ENCODE results near the gene PCDHB6.
"Not testable (repeated sequence)": the region's sequence is repeated elsewhere in the genome, so short reads cannot be mapped to it uniquely, and the experiment has no call there.

The PCDHB6 gene

DNA sequence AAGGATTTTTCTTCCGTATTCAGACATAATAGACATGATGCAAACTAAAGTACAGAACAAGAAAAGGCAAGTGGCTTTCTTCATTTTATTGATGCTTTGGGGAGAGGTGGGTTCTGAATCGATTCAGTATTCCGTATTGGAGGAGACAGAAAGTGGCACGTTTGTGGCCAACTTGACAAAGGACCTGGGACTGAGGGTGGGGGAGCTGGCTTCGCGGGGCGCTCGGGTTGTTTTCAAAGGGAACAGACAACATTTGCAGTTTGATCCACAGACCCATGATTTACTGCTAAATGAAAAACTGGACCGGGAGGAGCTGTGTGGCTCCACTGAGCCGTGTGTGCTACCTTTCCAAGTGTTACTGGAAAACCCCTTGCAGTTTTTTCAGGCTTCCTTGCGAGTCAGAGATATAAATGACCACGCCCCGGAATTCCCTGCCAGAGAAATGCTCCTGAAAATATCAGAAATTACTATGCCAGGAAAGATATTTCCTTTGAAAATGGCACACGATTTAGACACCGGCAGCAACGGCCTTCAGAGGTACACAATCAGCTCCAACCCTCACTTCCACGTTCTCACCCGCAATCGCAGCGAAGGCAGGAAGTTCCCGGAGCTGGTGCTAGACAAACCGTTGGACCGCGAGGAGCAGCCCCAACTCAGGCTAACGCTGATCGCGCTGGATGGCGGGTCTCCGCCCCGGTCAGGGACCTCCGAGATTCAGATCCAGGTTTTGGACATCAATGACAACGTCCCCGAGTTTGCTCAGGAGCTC lies 551 bp downstream of the PCDHB6 start:
- H3K9ac ChIP-seq (ENCODE audit: low read length) = no peak overlapping the region
- no peaks in the 10 kb centered on the region for H3K9me2 ChIP-seq (ENCODE audit: low read depth, low read length)
- H3K36me3 ChIP-seq (ENCODE audit: insufficient read depth, low read length) = no peaks in the 10 kb centered on the region
- H2AFZ ChIP-seq (ENCODE audit: low read length) = no peak overlapping the region
- no peaks in the 10 kb centered on the region for H3K4me1 ChIP-seq (ENCODE audit: insufficient read depth, low read length, severe bottlenecking)
- no peak overlapping the region for H3K4me3 ChIP-seq (ENCODE audit: low read depth, low read length, poor library complexity, severe bottlenecking)
- no peaks in the 10 kb centered on the region for H3F3A ChIP-seq (ENCODE audit: insufficient read depth, low read length)
- no peaks in the 10 kb centered on the region for H4K20me1 ChIP-seq (ENCODE audit: insufficient read depth, low read length)
- no peak overlapping the region for H3K4me2 ChIP-seq (ENCODE audit: low read length)
- no peaks in the 10 kb centered on the region for H3K9me3 ChIP-seq (ENCODE audit: low read length)
- TF ChIP-seq CTCF (IDR thresholded peaks at IDR 0.05; ENCODE audit: low read length) = no peak
- TF ChIP-seq EZH2 (IDR thresholded peaks at IDR 0.05; ENCODE audit: borderline replicate concordance, low read length) = no peak
- H3K27ac ChIP-seq (ENCODE audit: low read depth, low read length, poor library complexity, severe bottlenecking) = no peak overlapping the region
- H3K27me3 ChIP-seq (ENCODE audit: insufficient read depth, low read length) = no peaks in the 10 kb centered on the region
- H3K79me2 ChIP-seq (ENCODE audit: insufficient read depth, low read length) = no peaks in the 10 kb centered on the region

DNA sequence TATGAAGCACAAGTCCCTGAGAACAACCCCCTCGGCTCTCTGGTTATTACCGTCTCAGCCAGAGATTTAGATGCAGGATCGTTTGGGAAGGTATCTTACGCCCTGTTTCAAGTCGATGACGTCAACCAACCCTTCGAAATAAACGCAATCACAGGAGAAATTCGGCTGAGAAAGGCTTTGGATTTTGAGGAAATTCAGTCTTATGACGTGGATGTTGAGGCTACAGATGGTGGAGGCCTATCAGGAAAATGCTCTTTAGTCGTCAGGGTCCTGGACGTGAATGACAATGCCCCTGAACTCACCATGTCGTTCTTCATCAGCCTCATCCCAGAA lies 1.1 kb downstream of the PCDHB6 start:
- H3K79me2 ChIP-seq (ENCODE audit: insufficient read depth, low read length) = no peaks in the 10 kb centered on the region
- H3K9me3 ChIP-seq (ENCODE audit: low read length) = no peaks in the 10 kb centered on the region
- H4K20me1 ChIP-seq (ENCODE audit: insufficient read depth, low read length) = no peaks in the 10 kb centered on the region
- no peaks in the 10 kb centered on the region for H3K4me1 ChIP-seq (ENCODE audit: insufficient read depth, low read length, severe bottlenecking)
- no peaks in the 10 kb centered on the region for H3K27me3 ChIP-seq (ENCODE audit: insufficient read depth, low read length)
- no peak overlapping the region for H2AFZ ChIP-seq (ENCODE audit: low read length)
- no peak overlapping the region for H3K4me2 ChIP-seq (ENCODE audit: low read length)
- no peak for TF ChIP-seq CTCF (IDR thresholded peaks at IDR 0.05; ENCODE audit: low read length)
- no peak for TF ChIP-seq EZH2 (IDR thresholded peaks at IDR 0.05; ENCODE audit: borderline replicate concordance, low read length)
- H3K9ac ChIP-seq (ENCODE audit: low read length) = no peak overlapping the region
- no peaks in the 10 kb centered on the region for H3F3A ChIP-seq (ENCODE audit: insufficient read depth, low read length)
- no peak overlapping the region for H3K27ac ChIP-seq (ENCODE audit: low read depth, low read length, poor library complexity, severe bottlenecking)
- H3K36me3 ChIP-seq (ENCODE audit: insufficient read depth, low read length) = no peaks in the 10 kb centered on the region
- no peak overlapping the region for H3K4me3 ChIP-seq (ENCODE audit: low read depth, low read length, poor library complexity, severe bottlenecking)
- no peaks in the 10 kb centered on the region for H3K9me2 ChIP-seq (ENCODE audit: low read depth, low read length)

DNA sequence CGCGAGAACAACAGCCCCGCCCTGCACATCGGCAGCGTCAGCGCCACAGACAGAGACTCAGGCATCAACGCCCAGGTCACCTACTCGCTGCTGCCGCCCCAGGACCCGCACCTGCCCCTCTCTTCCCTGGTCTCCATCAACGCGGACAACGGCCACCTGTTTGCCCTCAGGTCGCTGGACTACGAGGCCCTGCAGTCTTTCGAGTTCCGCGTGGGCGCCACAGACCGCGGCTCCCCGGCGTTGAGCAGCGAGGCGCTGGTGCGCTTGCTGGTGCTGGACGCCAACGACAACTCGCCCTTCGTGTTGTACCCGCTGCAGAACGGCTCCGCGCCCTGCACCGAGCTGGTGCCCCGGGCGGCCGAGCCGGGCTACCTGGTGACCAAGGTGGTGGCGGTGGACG lies 1.8 kb downstream of the PCDHB6 start:
- not testable (repeated sequence) for H3F3A ChIP-seq (ENCODE audit: insufficient read depth, low read length); H3K4me2 ChIP-seq (ENCODE audit: low read length); H3K36me3 ChIP-seq (ENCODE audit: insufficient read depth, low read length); H3K4me3 ChIP-seq (ENCODE audit: low read depth, low read length, poor library complexity, severe bottlenecking); H3K9me2 ChIP-seq (ENCODE audit: low read depth, low read length); H2AFZ ChIP-seq (ENCODE audit: low read length); H3K9ac ChIP-seq (ENCODE audit: low read length); H3K27ac ChIP-seq (ENCODE audit: low read depth, low read length, poor library complexity, severe bottlenecking); H3K27me3 ChIP-seq (ENCODE audit: insufficient read depth, low read length); H3K9me3 ChIP-seq (ENCODE audit: low read length); H4K20me1 ChIP-seq (ENCODE audit: insufficient read depth, low read length); H3K4me1 ChIP-seq (ENCODE audit: insufficient read depth, low read length, severe bottlenecking); H3K79me2 ChIP-seq (ENCODE audit: insufficient read depth, low read length)

GRCh38 chr5:141152096-141152495 lies 2.2 kb downstream of the PCDHB6 start:
- H3K4me2 ChIP-seq (ENCODE audit: low read length); H3F3A ChIP-seq (ENCODE audit: insufficient read depth, low read length); H3K4me3 ChIP-seq (ENCODE audit: low read depth, low read length, poor library complexity, severe bottlenecking); H3K9me3 ChIP-seq (ENCODE audit: low read length); H3K36me3 ChIP-seq (ENCODE audit: insufficient read depth, low read length); H3K27ac ChIP-seq (ENCODE audit: low read depth, low read length, poor library complexity, severe bottlenecking); H3K9ac ChIP-seq (ENCODE audit: low read length); H3K27me3 ChIP-seq (ENCODE audit: insufficient read depth, low read length); H4K20me1 ChIP-seq (ENCODE audit: insufficient read depth, low read length); H2AFZ ChIP-seq (ENCODE audit: low read length); H3K79me2 ChIP-seq (ENCODE audit: insufficient read depth, low read length); H3K4me1 ChIP-seq (ENCODE audit: insufficient read depth, low read length, severe bottlenecking); H3K9me2 ChIP-seq (ENCODE audit: low read depth, low read length): not testable (repeated sequence)

Measured in OCI-LY1 (cell line).